GM19438 (cell line): Measurements from ENCODE around the gene CMKLR1.
A peak's percentile ranks its signal among the peaks of the same experiment; 100 is the strongest.

Source experiments
- ATAC-seq: cut with Tn5 transposase; IDR thresholded peaks from one replicate; pipeline ENCODE4 v1.9.1; 2021; ENCODE audit warnings: low read depth; ENCODE audit not compliant: unreplicated experiment

CMKLR1 gene

DNA sequence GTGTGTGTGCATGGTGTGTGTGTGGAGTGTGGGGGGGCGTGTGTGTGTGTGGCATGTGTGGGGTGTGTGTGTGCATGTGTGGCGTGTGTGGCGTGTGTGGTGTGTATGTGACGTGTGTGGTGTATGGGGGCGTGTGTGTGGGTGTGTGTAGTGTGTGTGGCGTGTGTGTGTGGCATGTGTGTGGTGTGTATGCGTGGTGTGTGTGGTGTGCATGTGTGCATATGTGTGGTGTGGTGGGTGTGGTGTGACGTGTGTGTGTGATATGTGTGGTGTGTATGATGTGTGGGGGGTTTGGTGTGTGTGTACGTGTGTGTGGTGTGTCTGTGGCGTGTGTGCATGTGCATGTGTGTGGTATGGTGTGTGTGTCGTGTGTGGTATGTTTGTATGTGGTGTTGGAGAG is 24.1 kb upstream of the CMKLR1 start:
- ATAC-seq: no peak

DNA sequence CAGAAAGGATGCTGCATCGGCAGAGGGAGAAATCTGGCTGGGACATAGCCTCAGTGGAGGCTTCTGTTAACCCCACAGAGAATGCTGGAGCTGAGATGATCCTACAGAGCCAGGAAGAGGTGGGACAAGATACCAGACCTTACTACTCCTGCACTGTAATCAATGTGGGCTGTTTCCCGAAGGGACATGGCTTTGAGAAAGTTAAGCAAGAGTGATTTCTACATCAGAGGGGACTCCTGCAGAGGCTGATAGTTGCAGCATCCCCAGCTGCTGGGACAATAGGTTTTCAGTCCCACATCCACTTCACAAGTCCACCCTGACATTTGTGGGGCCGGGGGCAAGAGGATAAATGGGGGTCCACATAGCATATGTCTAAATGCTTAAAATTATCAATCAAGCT is 22.5 kb upstream of the CMKLR1 start:
- ATAC-seq: no peak

DNA sequence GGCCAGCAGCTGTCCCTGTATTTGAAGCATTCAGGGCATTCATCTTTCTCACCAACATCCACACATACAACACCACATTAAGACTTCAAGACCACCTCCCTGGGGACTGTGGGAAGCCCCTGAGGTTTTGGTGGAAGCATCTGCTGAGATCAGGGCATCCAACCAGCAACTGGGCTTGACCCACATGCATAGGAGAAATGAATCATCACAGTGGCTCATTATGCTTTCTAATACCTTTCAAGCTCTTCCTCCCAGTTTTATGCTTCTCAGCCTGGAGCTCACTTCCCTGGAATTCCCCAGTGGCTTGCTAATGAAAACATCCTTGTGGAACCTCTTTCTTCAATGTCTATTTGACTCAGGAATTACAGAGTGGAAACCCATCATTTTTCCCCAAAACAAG is 21.4 kb upstream of the CMKLR1 start:
- peak; percentile 73 for ATAC-seq

DNA sequence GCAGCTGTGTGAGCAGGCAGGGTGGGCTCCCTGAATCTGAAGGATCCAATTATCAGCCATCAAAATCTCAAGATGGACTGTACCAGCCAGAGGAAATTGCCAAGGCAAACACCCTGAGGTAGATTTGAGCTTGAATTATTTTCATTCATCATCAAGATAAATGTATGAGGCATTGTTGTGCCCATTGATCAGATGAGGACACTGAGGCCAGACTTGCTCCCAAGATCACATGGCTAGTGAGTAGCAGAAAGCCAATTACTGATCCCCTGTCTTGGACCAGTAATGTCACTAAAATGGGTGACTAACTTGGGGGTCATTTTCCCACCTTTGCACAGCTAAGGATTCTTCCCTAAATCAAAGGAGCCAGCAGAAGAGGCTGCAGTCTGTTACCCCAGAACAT is 20.9 kb upstream of the CMKLR1 start:
- no peak for ATAC-seq

DNA sequence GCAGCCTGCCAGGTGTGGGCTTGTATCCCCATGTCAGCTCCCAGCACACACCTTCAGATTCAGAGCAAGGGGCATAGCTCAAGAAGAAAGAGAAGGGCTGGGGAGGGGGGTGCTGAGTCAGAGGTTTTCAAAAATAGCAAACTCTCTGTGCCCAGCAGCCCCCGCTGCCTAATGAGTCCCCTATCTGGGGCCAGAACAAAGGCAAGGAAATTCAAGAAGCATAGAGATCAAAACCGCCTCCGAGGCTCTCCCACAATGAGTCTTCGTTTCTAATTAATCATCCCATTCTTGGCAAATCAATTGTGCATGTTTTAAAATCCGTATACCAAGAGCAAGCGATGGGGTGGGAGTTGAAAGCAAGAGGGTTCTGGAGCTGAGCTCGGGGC is 19.5 kb upstream of the CMKLR1 start:
- ATAC-seq: no peak

DNA sequence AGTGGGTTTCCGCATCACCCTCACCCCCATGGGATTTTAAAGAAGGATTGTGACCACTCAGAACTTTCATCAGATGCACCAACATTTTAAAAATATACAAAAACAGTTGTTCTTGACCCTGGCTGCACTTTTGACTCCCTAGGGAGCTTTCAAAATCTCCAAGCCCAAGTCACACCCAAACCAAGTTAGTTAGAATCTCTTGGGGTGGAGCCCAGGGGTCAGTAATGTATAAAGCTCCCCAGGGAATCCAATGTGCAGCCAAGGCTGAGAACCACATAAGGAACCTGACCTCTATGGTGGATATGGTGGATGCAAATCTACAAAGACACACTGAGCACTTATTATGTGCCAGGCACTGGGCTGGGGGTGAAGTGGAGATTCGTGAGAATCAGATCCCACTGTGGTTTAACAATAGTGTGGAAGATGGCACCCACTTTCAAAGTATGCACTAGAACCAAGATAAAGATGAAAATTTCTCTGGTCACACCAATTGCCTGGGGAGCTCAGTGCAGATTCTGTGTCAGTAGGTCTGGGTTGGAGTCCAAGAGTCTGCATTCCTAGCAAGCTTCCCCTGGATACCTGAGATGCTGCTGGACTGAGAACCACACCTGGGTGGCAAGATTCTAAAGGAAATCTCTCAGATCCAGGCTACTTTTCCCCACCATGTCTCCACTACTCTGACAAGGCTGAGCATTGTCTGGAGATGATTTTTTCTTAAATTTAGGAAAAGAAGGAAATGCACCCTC is 18.9 kb upstream of the CMKLR1 start:
- ATAC-seq: no peak

DNA sequence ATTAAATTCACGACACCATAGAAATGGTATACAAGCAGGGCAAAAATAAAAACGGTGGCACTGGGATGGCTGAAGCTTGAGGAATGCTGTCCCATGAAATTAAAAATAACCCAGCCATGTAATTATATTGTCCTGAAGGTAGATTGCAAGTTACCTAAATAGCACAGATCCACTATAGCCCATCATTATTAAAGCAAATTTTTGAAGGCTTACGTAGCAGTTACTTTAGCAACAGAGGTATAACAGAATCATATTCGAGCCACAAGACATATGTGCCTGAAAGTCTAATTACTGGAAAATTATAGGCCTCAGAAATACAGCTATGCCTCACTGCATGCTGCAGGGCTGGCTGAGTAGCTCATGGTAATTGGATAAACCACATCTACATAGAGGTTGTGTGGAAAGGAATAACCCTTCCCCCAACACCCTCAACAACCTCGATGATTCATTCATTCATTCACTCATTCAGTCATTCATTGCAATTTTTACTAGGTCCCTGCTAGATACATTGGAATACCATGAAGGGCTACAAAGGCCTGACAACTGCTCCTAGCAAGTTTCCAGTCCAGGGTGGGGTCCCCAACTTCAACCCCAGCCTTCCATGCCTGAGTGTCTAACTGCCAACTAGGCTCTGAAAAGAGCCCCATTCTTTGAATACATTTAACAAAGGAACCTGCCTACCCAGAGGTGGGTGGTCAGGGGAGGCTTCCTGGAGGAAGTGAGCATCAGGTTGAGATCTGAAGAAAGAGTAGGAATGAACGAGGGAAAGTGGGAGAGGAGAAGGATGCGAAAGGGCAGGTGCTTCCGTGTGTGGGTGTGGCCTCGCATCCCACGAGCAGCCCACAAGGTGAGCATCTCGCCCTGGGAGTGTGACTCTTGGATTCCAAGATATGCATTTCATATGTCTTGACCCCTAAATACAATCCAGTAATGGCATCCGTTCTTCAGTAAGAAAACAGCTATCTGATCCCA is 18.0 kb upstream of the CMKLR1 start:
- no peak for ATAC-seq

DNA sequence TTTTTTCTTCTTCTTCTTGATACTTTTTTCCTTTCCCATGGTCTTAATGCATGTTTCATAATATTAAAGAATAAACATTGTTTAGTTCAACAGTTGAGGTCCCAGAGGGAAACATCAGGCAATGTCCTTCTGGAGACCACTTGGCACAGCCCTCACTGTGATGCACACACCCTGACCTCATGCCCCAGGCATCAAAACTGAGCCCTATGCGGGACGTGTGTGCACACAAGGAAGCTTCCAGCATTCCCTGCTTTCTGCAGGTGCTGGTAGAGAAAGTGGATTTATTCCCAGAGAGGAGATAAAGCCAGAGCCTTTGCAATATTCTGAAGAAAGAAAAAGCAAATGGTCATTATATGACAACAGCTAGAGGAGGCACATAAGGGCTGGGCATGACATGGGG is 16.0 kb upstream of the CMKLR1 start:
- no peak for ATAC-seq

DNA sequence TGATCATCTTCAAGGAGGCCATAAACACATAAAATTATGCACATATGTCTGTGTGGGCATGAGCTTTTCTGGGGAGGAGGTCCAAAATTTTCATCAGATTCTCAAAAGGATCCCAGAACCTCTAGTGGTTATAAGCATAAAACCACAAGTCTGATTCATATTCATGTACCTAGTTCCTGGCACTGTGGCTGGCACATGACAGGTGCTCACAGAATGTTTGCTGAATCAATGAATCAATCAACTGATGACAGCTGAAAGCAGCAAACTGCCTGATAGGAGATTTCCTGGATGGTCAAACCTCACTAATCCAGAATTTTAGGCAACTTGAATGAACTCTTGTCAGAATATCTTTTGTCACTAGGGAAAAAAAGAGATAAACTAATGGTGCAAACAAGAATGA is 13.5 kb upstream of the CMKLR1 start:
- ATAC-seq: no peak

DNA sequence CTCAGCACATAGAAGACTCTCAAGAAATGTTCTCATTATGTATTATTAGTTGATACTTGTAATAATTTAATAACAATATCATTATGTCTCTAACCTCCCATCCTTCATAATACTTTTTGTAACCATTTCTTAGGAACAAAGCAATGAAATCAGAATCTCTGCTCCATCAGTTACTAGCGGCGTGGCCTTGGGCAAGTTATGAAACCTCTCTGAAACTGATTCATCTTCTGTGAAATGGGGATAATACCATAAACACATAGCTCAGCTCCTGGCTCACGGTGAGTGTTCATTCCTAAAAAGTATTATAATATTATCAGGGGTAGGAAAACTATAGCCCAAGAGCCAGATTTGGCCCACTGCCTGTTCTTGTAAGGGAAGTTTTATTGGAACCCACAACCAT is 11.4 kb upstream of the CMKLR1 start:
- ATAC-seq: no peak

DNA sequence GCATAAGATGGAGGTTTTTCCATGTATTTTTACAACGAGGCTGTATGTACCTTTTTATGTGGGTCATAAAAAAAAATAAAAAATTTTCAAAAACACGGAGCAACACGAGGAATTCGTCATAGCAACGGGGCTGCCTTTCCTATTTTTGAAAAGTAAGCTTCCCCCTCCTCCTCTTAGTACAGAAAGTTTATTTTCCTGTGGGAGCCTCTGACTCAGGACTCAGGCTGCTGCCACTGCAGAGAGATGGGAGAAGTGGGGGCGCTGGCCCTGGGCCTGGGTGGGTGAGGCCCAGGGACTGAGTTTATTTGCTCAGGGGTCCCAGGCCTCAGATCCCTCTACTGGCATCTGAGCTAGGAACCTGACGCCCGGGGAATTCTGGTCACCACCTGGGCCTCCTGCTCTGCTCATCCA is 10.2 kb upstream of the CMKLR1 start:
- no peak for ATAC-seq

DNA sequence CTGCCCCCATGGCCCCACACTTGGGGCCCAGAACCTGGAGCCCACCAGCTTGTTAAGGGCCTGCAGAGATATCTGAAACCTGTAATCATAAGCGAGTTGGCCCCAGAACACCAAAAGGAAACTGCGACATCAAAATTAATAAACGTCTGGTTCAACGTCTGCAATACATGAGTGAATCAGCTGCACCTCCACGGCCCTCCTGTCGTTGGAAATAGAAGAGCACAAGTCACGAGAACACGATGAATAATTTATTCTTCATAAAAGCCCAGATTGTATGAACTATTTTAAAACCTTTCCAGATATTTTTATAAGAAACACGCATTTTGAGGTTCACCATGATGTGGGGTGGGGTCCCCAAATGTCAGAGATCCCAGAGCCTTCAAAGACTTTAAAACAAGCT is 9.7 kb upstream of the CMKLR1 start:
- no peak for ATAC-seq

DNA sequence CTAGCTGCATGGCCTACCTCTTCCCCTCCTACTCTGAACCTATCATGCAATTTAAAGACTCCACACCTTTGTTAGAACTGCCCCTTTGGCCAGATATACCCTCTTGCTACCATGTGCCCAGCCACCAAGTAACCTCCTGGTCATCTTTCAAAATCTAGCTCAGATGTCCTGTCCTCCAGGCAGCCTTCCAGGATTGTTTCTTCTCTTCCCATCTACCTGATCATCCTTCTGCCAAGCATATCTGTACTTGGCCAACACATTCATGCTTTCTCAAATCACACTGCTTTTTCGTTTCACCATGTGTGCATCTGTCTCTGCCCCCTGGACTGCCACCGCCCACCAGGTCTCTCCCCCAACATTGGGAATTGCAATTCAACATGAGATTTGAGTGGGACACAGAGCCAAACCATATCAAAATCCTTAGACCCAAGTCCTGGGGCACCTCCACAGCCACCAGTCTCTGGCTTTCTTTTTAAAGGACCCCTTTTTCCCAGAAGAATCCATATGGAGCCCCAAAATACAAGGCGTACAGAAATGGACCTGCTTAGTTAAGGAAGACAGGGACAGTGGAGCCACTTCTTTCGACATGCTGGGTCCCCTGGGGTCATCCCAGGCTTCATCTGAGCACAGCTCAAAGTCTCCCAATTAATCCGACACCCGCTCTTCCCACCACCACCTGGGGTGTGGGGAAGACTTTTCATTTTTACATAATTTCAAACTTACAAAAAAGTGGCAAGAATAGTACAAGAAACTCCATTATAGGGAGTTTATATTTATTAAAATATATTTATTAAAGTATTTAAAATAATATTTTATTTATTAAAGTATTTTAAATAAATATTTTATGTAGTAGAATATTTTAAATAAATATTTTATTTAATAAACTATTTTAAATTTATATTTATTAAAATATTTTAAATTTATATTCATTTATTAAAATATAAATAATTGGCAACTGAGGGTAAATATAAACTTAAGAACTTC is 7.9 kb upstream of the CMKLR1 start:
- ATAC-seq: no peak

DNA sequence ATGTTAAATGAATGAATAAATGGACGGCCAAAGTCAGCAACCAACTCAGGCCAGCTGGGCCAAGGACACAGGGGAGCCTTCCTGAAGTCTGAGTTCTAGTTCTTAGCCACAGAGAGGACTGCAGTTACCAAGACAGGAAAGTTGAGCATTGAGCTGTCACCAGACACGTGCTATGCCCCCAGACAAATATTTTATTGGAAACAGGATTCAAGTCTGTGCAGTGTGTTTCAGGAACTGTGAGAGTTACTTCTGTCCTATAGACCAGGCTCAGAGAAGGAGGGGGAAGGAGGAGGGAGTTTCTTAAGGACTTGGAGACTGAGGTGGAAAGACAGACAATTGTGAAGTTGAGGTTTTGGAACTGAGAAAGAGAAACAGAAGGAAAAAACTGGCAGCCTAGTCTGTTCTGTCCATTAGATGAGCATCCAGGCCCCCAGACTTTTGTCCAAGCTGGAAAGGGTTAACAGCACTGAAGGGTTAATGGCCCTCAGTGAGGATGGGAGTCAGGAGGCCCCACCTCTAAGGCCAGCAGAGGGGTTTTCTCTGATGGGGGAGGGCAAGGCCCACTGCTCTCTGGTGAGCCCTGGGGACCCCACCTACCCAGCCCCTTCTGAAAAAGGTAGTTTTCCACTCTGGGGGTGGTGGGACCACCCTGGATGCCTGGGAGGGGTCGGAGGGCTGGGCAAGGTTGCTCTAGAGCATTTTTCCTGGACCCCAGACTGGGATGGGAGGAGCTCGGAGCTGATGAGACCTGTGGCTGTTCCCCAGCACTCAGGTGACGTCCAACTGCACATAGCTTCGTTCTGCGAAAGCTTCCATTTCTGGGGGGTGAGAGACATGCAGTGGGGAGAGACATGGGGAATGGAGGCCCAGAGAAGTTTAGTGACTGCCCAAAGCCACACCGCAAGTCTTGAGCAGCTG is 6.9 kb upstream of the CMKLR1 start:
- ATAC-seq: no peak

DNA sequence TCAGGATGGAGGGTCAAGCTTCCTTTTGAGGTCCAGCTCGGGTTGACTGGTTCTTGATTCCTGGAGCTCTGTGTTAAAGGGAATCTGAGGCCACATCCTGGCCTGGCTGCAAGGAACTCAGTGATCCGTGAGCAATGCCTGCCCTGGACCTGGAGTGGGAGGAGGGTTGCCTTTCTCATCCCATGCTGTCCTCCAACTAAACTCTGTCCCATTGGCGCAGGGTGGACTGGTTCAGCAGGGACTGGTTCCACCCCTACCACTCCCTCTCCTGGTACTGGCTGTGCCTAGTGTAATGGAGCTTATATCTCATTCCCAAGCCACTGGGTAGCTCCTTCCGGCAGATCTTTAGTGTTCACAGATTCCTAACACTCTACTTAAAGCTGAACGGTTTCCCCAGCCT is 3.9 kb upstream of the CMKLR1 start:
- ATAC-seq: no peak

DNA sequence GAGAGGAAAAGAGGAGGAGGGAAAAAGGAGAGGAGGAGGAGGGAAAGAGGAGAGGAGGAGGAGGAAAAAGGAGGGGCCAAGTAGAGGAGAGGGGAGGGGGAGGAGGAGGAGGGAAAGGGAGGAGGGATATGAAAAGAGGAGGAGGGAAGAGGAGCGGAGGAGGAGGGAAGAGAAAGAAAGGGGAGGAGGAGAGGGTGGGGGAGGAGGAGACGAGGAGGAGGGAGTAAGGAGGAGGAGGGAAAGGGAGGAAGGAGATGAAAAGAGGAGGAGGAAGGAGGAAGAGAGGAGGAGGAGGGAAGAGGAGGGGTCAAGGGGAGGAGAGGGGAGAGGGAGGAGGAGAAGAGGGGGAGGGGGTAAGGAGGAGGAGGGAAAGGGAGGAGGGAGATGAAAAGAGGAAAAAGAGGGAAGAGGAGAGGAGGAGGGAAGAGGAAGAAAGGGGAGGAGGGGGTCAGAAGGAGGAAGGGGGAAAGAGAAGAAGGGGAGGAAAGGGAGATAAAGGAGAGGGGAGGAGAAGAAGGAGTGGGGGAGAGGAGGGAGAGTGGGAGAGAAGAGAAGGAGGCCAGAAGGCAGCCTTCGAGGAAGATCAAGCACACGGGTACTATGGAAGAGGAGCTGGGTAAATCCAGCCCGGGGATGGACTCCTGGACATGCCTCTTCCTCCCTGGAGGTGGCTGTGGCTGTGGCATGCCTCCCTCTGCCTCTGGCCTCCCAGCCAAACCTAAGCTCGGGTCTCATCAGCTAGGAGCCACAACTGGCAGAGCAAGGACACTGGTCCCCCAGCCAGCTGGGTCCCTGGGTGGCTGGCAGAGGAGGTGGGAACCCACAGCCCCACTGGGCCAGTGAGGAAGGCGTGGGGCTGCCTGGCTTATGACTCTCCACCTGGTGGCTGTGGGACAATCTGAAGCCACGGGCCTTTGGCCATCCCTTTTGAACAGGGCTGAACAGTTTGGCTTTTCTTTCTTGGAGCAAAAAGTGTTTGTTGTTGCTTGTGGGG is 3.0 kb upstream of the CMKLR1 start:
- ATAC-seq: no peak

DNA sequence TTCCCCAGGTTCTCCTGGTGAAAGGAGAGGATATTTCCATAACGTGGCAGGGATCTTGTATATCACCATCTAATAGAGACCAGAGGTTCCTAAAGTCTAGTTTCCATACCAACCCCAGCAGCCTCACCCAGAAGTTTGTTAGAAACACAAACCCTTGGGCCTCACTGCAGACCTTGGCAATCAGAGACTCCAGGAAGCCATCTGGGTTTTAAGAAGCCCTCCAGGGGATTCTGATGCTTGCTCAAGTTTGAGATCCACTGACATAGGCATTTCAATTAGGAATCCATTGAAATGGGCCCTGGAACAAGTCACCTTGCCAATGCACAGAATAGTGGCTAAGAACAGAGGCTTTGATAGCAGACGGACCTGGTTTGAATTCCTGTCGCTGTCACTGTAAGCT is 2.2 kb upstream of the CMKLR1 start:
- ATAC-seq: no peak

DNA sequence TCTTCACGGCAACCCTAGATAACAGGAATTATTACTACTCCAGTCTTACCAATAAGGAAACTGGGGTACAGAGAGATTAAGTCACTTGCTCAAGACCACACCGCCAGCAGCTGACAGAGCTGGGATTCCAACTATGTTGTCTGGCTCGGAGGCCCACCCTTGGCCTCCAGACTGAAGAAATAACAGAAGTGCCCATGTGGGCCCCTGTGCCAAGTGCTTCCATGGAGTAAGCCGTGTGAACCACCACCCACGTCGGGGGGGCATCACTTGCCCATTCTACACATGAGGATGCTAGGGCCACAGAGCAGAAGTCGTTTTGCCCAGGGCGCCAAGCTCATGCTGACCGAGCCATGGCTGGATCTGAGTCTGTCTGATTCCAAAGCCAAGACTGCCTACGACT is 926 bp upstream of the CMKLR1 start:
- ATAC-seq: no peak
